HuH-7.5 (cell line): ENCODE data around the gene KCTD15.

ENCODE experiments used
- DNase-seq: peaks from one replicate; pipeline ENCODE4 v3.0.0; 2011; ENCODE audit warnings: low spot score

KCTD15 gene

DNA sequence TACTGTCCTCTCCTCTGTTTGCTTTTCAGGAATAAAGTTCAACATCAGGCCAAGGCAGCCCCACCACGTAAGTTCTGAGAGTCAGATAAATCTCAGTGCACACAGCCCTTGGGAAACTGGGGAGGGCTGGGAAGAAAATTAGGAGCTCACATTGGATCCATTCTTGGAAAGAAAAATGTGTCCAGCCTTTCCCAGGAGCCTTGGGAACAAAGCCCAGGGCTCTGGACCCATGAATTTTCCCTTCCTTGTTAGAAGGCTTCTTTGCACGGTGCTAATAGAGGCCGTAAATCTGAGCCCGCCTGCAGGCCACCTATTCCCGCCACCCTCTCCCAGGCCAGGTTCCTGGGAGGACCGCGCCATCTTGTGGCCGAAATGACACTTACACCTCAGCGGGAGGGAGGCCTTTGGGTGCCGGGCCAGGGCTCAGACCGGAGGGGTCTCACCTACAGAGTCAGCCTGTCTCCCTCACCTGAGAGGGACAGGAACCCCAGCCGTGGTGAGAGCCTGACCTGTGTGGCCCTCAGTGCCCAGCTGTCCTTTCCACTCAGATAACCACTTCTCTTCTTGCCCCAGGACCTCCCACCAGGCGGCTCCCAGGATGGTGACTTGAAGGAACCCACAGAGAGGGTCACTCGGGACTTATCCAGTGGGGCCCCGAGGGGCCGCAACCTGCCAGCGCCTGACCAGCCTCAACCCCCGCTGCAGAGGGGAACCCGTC lies 25.1 kb upstream of the KCTD15 start:
- DNase-seq, result peak; percentile 96

DNA sequence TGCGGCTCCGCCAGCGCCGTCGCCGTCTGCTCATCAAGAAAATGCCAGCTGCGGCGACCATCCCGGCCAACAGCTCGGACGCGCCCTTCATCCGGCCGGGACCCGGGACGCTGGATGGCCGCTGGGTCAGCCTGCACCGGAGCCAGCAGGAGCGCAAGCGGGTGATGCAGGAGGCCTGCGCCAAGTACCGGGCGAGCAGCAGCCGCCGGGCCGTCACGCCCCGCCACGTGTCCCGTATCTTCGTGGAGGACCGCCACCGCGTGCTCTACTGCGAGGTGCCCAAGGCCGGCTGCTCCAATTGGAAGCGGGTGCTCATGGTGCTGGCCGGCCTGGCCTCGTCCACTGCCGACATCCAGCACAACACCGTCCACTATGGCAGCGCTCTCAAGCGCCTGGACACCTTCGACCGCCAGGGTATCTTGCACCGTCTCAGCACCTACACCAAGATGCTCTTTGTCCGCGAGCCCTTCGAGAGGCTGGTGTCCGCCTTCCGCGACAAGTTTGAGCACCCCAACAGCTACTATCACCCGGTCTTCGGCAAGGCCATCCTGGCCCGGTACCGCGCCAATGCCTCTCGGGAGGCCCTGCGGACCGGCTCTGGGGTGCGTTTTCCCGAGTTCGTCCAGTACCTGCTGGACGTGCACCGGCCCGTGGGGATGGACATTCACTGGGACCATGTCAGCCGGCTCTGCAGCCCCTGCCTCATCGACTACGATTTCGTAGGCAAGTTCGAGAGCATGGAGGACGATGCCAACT lies 24.4 kb upstream of the KCTD15 start:
- DNase-seq, result no peak

DNA sequence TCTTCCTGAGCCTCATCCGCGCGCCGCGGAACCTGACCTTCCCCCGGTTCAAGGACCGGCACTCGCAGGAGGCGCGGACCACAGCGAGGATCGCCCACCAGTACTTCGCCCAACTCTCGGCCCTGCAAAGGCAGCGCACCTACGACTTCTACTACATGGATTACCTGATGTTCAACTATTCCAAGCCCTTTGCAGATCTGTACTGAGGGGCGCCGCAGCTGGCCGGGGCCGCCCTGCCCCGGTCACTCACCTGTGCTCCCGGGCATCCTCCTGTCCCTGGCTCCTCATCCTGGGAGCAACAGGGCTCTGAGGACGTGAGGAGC lies 23.9 kb upstream of the KCTD15 start:
- DNase-seq, result no peak

DNA sequence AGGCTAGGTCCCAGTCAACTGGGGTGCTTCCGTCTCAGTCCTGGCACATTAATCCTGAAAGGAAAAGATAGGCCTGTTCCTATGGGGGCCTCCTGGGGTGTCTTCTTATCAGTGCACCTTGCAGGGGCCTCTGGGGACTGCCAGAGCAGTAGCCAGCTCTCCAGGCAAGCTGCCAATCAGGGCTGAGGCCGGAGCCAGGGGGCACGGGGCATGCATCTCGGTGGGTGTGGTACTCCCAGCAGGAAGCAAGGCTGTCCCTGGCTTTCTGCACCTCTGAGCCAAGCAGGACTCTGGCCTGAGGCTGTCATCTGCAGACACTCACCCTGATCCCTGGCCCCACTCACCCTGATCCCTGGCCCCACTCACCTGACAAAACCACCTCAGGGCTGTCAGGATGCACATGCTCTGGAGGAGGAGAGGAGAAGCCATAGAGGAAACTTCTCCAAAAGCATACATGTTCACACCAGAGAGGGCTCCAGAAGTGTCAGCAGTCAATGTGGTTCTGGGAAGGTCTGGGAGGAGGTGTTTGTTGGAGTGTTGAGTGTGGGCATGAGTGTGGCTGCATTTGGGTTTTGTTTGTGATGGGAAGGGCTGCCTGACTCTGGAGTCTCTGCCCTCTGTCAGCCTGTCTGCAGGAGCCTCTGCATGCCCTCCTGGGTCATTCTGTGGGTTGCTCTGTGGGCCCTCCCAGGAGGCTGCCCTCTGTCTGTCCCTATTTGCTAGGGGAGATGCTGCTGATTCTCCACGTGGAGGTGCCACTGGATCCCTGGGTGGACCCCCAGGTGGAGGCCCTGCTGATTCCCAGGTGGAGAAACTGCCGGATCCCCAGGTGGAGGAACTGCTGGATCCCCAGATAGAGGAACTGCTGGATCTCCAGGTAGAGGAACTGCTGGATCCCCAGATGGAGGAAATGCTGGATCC lies 22.7 kb upstream of the KCTD15 start:
- no peak for DNase-seq

DNA sequence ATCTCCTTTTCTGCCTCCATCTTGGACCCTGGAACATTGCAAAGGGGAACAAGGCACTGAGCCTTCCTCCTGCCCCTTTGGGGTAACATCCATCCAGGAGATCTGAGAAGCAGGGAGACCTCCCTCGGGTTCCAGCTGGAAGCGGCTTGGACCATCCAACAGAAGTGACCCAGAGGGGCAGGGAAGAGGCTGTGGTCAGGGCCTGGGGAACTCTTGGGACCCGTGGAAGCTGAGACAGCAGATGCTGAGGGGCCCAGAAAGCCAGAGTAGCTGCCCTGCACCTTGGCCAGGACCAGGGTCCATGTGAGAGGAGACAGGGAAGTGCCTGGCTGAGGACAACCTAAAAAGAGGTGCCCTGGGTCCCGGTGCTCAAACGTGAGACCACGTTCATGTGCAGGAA lies 21.9 kb upstream of the KCTD15 start:
- DNase-seq, result no peak

DNA sequence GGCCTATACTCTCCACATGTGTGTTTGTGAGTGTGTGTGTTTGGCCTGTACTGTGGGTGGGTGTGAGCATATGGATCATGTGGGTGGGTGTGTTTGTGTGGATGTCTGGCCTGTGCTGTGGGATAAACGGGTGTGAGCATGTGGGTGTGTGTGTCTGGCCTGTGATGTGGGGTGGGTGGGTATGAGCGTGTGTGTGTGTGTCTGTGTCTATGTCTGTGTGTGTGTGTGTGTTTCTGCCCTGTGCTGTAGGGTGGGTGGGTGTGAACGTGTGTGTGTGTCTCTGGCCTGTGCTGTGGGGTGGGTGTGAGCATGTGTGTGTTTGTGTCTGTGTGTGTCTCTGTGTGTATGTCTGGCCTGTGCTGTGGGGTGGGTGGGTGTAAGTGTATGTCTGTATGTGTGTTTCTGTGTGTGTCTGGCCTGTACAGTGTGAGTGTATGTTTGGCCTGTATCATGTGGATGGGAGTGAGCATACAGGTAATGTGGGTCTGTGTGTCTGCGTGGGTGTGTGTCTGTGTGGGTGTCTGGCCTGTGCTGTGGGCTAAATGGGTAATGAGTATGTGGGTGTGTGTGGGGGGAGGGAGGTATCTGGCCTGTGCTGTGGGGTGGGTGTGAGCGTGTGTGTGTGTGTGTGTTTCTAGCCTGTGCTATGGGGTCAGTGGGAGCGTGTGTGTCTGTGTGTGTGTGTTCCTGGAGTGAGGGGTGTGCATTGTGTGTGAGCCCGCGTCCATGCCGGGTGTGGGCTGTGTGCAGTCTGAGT lies 20.8 kb upstream of the KCTD15 start:
- no peak for DNase-seq

DNA sequence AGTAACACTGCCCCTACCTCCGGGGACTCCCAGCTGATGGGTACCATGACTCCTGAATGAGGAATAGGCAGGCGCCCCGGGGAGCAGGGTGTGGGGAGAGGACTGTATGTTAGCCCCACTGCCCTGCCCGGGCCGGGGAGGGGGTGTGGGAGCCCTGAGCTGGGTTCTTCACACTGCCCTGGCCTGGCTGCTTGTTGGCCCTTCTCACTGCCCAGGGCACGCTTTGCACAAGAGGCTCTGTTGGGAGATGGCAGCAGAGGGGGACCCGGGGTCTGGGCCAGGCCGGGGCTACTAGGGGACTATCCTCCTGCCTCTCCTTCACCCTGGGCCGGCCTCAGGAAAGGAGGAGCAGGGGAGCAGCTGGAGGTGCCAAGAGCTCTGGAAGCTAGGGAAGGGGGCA lies 19.3 kb upstream of the KCTD15 start:
- DNase-seq, result no peak

DNA sequence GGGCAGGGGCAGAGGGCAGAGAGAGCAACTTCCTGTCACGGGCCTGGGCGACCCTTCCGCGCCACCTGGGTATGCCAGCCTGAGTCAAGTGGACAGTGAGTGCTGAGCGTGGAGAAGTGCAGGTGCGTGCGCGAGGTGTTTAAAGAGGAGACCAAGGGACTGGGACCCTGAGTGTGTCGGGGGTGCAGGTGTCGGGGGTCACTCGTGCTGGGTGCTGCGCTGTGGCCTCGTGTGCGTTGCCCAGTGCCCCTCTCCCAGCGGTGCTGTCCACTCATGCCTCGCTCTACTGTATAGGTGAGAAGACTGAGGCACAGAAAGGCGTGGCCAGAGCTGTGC lies 18.9 kb upstream of the KCTD15 start:
- DNase-seq, result no peak

DNA sequence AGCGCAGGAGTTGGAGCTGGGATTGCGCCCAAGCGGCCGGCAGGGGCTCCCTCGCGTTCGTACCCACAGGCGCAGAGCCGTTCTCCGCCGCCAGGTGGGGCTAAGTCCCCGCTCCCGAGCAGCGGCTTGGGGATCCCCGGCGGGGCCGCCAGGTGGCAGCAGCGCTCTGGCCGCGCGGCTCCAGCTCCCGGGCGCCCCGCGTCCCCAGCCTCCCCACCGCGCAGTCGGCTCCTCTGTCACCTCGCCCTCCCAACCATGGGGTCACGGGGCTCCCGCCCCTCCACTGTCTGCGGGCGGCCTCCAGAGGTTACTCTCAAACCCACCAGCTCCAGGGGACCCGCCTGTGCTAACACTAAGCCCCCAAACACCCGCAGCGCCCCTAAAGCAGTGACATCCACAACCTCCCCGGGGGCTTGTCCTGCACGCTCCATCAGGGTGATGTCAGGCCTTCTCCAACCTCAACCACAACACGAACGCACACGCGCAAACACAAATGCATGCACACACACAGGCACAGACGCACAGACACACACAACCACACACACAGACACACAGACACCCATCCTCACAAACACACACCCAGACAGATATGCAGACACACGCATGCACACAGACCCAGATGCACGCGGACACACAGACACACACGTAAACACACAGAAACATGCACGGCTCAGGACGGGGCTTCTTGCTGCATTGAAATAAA lies 18.4 kb upstream of the KCTD15 start:
- DNase-seq, result peak; percentile 93

DNA sequence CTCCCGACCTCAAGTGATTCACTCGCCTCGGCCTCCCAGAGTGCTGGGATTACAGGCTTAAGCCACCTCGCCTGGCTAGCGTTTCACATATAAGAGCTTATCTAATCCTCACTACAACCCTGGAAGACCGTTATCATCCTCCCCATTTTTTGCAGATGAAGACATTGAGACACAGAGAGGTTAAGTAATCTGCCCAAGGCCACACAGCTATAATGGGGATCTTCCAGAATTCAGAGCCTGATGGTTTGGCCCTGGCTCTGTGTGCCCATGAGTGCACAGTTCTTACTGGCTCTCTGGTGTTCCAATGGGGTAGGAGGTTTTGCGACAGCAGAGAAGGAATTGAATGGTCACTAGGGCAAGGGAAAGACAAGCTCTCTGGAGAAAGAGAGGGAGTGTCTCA lies 16.8 kb upstream of the KCTD15 start:
- DNase-seq, result no peak

DNA sequence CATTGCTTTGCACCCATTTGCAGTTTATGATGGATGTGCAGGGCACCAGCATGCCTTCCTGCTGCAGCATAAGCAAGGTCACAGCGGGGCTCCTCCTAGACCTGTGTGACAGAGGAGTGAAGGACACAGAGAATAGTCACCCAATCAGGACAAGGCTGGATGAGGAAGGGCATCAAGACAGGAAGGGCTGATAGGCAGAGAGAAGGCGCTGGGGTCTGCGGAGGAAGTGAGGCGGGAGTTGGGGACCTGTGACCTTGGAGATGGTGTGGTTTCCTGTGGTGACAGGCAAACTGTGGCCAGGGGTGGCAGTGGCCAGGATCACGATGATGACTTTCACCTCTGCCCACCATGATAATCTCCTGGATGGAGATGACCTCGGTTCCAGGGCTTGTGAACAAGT lies 16.4 kb upstream of the KCTD15 start:
- no peak for DNase-seq

DNA sequence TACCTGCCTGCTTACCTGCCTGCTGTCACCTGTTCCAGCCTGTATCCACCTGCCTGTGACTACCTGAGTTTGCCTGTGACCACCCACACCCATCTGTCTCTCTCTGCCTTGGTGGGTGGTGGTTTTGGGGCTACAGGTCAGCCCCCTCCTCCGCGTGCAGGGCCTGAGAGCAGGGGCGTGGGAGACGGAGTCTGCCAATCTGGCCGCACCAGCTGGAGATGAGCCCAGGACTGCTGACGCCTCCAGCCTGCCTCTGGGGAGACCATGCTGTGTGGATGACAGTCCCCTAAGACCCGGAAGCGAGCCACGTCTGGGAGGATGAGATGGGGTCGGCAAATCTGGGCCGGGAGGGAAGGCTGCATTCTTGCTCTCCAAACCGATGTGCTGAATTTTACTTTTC lies 15.9 kb upstream of the KCTD15 start:
- DNase-seq, result no peak

DNA sequence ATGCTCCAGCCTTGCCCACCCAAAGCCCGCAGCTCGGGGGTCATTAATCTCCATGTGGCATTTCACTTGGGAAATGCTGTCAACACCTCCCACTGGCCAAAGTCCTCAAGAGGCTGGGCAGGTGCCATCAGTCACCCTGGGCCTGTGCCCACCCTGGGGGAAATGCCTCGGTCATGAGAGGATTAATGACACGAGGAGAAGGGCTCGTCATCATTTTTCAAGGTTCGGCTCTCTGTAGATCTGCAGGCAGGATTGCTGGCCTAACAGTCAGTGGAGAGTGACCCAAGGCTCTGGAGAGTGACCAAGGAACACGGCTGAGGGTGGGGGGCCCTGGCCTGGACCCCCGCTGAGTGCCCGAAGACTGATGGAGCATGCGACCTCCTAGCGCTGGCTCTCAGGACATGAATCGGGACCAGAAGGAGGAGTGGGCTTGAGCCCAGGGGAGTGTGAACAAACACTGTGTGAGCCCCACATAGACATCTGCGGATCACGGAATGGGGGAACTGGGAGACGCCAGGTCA lies 15.2 kb upstream of the KCTD15 start:
- DNase-seq, result no peak

DNA sequence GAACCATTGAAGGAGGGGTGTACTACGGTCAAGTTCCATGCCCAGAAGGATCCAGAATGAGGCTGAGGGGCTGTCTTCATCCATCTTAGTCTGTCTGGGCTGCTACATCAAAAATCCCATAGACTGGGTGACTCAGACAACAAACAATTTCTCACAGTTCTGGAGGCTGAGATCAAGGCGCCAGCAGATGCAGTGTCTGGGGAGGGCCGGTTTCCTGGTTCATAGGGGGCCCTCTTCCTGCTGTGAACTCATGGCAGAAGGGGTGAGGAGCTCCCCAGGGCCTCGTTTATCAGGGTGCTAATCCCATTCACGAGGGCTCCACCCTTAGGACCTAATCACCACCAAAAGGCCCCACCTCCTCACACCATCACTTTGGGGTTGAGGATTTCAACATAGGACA lies 14.7 kb upstream of the KCTD15 start:
- no peak for DNase-seq

DNA sequence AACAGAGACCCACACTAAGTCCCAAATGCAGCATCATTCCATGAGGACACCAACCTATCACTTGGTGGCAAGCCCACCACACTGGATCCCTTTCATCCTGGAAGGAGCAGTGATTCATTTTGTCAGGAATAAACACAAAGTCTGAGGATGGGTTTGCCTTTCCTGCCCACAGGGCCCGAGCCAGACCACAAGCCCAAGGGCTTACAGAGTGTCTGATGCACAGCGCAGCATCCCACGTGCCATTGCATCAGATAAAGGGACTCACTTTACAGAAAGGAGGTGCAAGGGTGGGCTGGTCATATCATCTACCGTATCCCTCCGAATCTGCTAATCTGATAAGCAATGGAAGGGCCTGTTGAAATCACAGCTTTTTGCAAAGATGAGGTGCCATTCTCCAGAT lies 12.2 kb upstream of the KCTD15 start:
- no peak for DNase-seq

DNA sequence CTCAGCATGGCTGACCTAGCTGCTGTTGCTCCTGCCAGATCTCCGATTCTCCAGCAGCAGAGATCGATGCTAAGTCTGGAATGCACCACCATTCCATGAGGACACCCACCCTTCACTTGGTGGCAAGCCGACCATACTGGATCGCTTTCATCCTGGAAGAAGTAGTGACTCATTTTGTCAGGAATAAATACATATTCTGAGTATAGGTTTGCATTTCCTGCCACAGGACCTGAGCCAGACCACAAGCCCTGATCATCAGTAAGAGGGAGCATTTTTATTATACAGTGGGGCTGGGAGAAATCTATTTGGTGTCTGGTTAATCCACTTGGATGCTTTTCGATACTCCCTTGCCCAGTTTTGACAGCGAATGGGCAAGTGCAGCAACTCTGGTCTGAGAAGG lies 10.9 kb upstream of the KCTD15 start:
- DNase-seq, result no peak

DNA sequence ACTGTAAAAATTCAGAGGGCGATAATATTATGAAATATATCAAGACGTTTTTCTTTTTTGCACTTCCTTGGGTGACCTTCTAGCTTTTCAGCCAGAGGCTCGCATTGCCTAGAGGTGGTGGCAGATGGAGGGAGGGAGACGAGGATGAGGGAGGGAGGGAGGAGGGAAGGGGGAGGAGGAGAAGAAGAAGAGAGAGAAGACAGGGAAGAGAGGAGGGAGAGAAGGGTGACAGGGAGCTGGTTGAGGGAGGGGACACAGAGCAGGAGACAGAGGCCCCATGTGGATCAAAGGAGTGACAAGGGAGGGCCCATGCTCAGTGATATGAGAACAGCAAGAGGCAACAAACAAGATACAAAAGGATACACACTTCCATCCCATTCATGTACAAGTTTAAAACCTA lies 8.0 kb upstream of the KCTD15 start:
- DNase-seq, result no peak

DNA sequence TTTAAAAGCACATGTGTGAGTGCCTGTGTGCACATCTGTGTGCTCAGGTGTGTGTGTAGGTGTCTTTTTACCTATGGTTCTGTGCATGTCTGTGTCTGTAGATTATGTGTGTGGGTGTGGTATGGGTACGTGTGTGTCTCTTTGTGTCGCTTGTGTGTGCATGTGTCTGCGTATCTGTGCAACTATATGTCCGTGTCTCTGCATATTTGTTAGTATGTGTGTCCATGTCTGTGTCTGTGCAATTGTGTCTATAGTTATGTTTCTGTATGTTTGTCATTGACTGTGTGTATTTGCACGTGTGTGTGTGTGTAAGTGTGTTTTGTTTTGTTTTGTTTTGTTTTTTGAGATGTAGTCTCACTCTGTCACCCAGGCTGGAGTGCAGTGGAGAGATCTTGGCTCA lies 7.3 kb upstream of the KCTD15 start:
- no peak for DNase-seq

DNA sequence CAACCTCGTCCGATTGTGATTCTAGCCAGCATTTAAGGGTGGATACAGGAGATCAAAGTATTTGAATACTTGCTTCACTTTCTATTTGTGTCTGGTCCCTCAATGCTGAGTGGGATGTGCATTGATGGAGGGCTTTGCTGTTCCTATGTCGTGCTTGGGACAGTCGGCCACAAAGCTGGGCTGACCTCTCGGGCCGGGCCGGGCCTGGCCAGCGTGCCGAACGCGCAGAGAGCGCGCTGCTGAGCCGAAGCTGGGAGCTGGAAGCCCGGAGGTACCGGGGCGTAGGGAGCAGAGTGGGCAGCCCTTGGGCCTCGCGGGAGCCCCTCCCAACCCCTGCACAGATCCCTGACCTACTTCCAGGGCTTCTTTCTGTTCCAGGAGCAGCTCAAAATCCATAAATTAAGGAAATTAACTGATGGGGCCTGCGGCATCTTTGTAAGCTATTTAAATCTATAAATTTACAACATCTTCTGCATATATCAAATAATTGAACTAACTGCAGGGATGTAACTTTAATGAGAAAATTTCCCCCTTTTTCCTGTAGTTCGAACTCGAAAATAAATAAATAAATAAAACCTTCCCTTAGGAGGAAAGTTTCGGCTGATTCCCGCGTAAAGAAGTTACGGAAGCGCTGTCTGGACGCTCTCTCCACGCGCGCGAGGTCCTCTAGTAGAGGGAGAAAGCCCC lies 1.8 kb upstream of the KCTD15 start:
- DNase-seq, result no peak

DNA sequence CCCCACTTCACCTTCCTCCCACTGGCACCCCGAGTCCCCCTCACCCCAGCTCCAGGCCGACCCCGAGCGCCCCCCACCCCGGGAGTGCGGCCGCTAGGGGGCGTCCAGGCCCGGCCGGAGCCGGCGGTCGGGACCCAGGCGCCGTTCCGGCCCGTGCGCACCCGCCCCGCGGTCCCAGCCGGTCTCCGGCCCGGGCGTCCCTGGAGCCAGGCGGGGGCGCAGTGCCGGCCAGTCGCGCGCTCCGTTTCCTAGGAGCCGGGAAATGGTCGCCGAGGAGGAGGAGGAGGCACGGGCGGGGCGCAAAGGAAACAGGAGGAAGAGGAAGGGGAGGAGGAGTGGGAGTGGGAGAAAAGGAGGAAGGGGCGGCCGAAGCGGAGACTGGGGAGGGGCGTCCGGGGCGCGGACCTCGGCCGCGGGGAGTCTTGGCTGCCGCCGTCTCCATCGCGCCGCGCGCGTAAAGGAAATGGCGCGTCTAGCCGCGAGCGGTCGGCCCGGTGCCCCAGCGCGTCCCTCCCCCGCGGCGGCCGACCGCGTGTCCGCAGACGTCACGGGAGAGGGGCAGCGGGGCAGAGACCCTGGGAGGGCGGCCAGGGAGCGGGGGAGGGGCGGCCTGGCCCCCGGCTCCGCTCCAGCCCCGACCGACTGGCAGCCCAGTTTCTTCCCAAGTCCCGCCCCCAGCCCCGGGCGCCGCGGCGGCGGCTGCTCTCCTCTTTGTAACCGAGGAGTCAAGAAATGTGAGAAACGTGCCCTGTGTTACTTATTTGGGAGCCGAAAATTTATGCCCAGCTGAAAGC lies 1.1 kb upstream of the KCTD15 start:
- peak; percentile 95 for DNase-seq
